ENCODE results near the gene STOML1.

Gene STOML1

GRCh38 chr15:74007820-74008371 is 15.8 kb upstream of the STOML1 start:
- Histone ChIP-seq H3K36me3 (ENCODE audit: control insufficient read depth, insufficient read depth, low read length) (peaks cover 3% of the 10 kb centered on the region), H3K9ac (ENCODE audit: low read length) (no peak overlapping the region), H3K4me3 (ENCODE audit: low read length) (peak overlapping the region; percentile 14), H3K27ac (ENCODE audit: low read depth, low read length) (peak overlapping the region; percentile 85), H3K27me3 (ENCODE audit: control insufficient read depth, insufficient read depth, low read length) (no peaks in the 10 kb centered on the region), H3K4me1 (ENCODE audit: control insufficient read depth, insufficient read depth, low read length) (peaks cover 38% of the 10 kb centered on the region)

DNA sequence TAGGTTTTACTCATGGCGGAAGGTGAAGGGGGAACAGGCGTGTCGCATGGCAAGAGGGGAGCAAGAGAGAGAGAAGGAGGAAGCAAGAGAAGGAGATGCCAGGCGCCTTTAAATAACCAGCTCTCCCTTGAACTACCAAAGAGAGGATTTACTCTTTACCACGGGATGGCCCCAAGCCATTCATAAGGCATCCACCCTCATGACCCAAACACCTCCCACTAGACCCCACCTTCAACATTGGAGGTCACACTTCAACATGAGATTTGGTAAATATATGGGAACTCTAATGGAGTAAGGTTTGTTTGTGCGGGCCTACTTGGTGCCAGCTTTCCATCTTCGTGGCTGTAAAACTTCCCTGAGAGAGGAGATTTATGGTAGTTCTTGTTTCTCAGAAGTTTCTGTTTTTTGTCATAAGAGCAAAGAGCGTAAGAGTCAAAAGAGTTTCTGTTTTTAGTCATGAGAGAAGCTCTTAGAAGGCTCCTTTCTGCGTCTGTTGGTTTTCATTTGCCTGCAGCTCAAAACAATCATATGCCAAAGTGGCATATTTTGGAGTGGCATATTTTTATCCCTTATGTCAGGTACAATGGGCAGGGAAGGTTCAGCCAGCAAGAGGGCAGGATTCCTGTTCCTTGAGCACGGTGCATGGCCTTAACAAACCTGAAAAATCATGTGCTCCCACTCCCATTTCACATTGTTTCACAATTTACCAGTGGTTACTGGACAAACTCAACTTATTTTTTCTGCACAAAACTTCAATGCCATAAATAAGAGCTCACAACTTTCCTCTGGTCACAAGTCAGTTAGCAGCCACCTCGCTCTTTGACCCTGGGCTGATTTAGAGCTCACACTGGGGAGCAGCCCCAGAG is 14.9 kb upstream of the STOML1 start:
- no peaks in the 10 kb centered on the region for H3K27me3 ChIP-seq (ENCODE audit: control insufficient read depth, insufficient read depth, low read length)
- peaks cover 3% of the 10 kb centered on the region for H3K36me3 ChIP-seq (ENCODE audit: control insufficient read depth, insufficient read depth, low read length)
- no peak overlapping the region for H3K9ac ChIP-seq (ENCODE audit: low read length)
- H3K4me1 ChIP-seq (ENCODE audit: control insufficient read depth, insufficient read depth, low read length): peaks cover 38% of the 10 kb centered on the region
- peak overlapping the region; percentile 85 for H3K27ac ChIP-seq (ENCODE audit: low read depth, low read length)
- peak overlapping the region; percentile 1 for H3K4me3 ChIP-seq (ENCODE audit: low read length)

- H3K4me3 ChIP-seq (ENCODE audit: low read length): no peak overlapping the region
- H3K36me3 ChIP-seq (ENCODE audit: control insufficient read depth, insufficient read depth, low read length): peaks cover 6% of the 10 kb centered on the region
- H3K27me3 ChIP-seq (ENCODE audit: control insufficient read depth, insufficient read depth, low read length): no peaks in the 10 kb centered on the region
- no peak overlapping the region for H3K9ac ChIP-seq (ENCODE audit: low read length)
- H3K4me1 ChIP-seq (ENCODE audit: control insufficient read depth, insufficient read depth, low read length): peaks cover 15% of the 10 kb centered on the region
- no peak overlapping the region for H3K27ac ChIP-seq (ENCODE audit: low read depth, low read length)
These were observed 5.9 kb upstream of the STOML1 start for GRCh38 chr15:73997986-73998385.

- Histone ChIP-seq H3K4me1 (ENCODE audit: control insufficient read depth, insufficient read depth, low read length) (peaks cover 18% of the 10 kb centered on the region), H3K36me3 (ENCODE audit: control insufficient read depth, insufficient read depth, low read length) (peaks cover 6% of the 10 kb centered on the region), H3K4me3 (ENCODE audit: low read length) (peak overlapping the region; percentile 47), H3K27ac (ENCODE audit: low read depth, low read length) (peak overlapping the region; percentile 15), H3K27me3 (ENCODE audit: control insufficient read depth, insufficient read depth, low read length) (no peaks in the 10 kb centered on the region), H3K9ac (ENCODE audit: low read length) (no peak overlapping the region)
These were observed 4.8 kb upstream of the STOML1 start for GRCh38 chr15:73996939-73997338.

DNA sequence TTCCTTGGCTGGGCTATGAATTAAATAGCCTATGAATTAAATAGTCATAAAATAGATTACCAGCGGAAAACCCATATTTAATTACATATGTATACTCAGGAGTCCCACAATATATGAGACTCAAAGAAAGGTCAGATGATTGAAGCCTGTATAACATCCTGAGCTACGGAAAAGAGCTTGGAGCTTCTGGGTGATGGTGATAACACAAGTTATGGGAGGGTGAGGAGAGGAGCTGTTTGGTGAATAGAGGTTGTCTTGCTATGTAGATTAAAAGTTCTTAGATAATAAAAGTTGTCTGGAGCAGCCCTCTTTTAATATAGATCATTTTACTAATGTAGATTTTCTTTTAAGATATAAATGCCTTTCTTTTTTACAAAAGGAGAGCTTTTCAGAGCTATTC is 4.2 kb upstream of the STOML1 start:
- Histone ChIP-seq H3K9ac (ENCODE audit: low read length) (no peak overlapping the region), H3K4me3 (ENCODE audit: low read length) (peak overlapping the region; percentile 99), H3K36me3 (ENCODE audit: control insufficient read depth, insufficient read depth, low read length) (peaks cover 6% of the 10 kb centered on the region), H3K4me1 (ENCODE audit: control insufficient read depth, insufficient read depth, low read length) (peaks cover 22% of the 10 kb centered on the region), H3K27ac (ENCODE audit: low read depth, low read length) (peak overlapping the region; percentile 15), H3K27me3 (ENCODE audit: control insufficient read depth, insufficient read depth, low read length) (no peaks in the 10 kb centered on the region)

DNA sequence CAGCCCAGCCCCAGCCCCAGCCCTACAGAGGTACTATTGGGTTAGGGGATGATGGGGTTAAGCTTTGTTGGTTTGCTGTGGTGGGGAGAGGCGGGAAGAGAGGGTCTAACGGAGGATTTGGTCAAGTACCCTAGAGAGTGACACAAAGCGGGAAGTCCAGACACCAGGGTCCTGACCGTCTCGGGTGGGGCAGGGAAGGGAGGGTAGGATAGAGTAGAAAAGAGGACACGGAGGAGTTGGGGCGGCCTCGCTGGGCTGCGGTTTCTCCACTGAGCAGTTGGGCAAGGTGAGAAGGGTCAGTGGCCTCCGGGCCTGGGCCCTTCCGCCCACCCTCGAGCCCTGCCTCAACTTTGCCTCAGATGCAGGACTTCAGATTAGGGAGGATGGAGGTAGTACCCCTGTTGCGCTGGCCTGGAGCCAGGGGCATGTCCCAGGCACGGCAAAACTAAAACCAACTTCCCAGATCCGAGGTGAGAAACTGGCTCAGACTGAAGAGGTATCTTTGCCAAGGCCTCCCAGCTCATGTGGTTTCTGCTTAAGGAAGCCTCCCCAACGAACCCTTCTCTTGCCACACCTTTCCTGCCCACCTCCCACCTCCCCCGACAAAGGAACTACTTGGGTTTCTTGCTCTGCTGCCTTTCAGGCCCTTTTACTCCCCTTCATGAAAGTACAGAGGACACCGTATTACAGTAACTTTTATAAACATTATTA is 3.0 kb upstream of the STOML1 start:
- Histone ChIP-seq H3K9ac (ENCODE audit: low read length) (peak overlapping the region; percentile 92), H3K4me1 (ENCODE audit: control insufficient read depth, insufficient read depth, low read length) (peaks cover 26% of the 10 kb centered on the region), H3K27me3 (ENCODE audit: control insufficient read depth, insufficient read depth, low read length) (no peaks in the 10 kb centered on the region), H3K27ac (ENCODE audit: low read depth, low read length) (peak overlapping the region; percentile 96), H3K4me3 (ENCODE audit: low read length) (peak overlapping the region; percentile 99), H3K36me3 (ENCODE audit: control insufficient read depth, insufficient read depth, low read length) (peaks cover 6% of the 10 kb centered on the region)

- H3K9ac ChIP-seq (ENCODE audit: low read length): peak within 1 kb of the TSS; percentile 92
- H3K36me3 ChIP-seq (ENCODE audit: control insufficient read depth, insufficient read depth, low read length): peaks cover 6% of the 10 kb centered on the region
- peak within 1 kb of the TSS; percentile 96 for H3K27ac ChIP-seq (ENCODE audit: low read depth, low read length)
- peak within 1 kb of the TSS; percentile 99 for H3K4me3 ChIP-seq (ENCODE audit: low read length)
- no peaks in the 10 kb centered on the region for H3K27me3 ChIP-seq (ENCODE audit: control insufficient read depth, insufficient read depth, low read length)
- H3K4me1 ChIP-seq (ENCODE audit: control insufficient read depth, insufficient read depth, low read length): peaks cover 26% of the 10 kb centered on the region
These were observed 2.4 kb upstream of the STOML1 start, which contains the start of gene PML for GRCh38 chr15:73994413-73994883. Gene PML (plus strand): TSS chr15:73994716. CDS start chr15:73994813, 97 bp downstream.

DNA sequence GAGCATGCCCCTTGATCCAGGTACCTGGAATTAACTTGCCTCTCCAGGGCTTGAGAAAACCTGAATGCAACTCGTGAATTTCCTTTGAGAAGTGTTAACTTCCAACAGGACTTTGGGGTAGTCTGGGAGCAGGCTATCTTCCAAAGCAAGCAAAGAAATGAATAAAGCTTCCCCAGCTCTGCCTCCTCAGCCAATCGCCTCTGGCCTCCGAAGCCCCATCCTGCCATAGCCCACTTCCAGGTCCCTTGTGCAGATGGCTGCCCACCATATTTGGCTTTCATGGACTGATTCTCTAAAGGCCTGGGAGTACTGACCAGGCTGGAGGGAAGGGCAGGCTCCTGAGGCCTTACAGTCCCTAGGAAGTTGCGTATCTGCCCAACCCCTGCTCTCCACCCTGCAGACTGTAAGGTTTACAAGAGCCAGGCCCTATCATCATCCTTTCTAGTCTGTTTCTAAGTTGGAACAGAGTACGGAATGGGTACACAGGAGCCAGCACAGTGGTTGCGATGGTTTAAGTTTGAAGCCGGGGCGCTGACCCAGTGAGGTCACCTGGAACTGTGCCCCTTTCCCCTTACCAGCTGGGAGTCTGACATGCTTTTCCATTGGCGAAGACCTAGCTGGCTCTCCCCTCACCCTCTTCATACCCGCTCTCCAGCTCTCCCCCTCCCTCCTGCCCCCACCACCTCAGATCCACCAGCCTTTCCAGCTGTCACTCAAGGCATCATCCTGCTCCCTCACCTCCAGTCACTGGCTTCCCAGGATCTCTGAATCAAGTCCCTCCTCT is 1.3 kb upstream of the STOML1 start:
- H3K4me3 ChIP-seq (ENCODE audit: low read length): peak overlapping the region; percentile 99
- peak overlapping the region; percentile 84 for H3K27ac ChIP-seq (ENCODE audit: low read depth, low read length)
- peak overlapping the region; percentile 66 for H3K9ac ChIP-seq (ENCODE audit: low read length)
- H3K36me3 ChIP-seq (ENCODE audit: control insufficient read depth, insufficient read depth, low read length): peaks cover 10% of the 10 kb centered on the region
- H3K27me3 ChIP-seq (ENCODE audit: control insufficient read depth, insufficient read depth, low read length): no peaks in the 10 kb centered on the region
- peaks cover 26% of the 10 kb centered on the region for H3K4me1 ChIP-seq (ENCODE audit: control insufficient read depth, insufficient read depth, low read length)

DNA sequence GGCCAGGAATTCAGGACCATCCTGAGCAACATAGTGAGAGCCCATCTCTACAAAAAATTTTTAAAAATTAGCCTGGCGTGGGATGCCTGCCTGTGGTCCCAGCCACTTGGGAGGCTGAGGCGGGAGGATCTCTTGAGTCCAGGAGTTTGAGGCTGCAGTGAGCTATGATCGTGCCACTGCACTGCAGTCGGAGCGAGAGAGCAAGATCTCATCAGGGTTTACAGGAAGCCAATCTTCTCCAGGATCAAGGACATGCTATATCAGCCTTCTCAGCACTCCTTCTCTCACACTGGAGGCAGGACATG is 451 bp upstream of the STOML1 start:
- Histone ChIP-seq H3K36me3 (ENCODE audit: control insufficient read depth, insufficient read depth, low read length) (peaks cover 11% of the 10 kb centered on the region), H3K27ac (ENCODE audit: low read depth, low read length) (peak overlapping the region; percentile 86), H3K4me1 (ENCODE audit: control insufficient read depth, insufficient read depth, low read length) (peaks cover 26% of the 10 kb centered on the region), H3K4me3 (ENCODE audit: low read length) (peak overlapping the region; percentile 63), H3K27me3 (ENCODE audit: control insufficient read depth, insufficient read depth, low read length) (no peaks in the 10 kb centered on the region), H3K9ac (ENCODE audit: low read length) (no peak overlapping the region)

DNA sequence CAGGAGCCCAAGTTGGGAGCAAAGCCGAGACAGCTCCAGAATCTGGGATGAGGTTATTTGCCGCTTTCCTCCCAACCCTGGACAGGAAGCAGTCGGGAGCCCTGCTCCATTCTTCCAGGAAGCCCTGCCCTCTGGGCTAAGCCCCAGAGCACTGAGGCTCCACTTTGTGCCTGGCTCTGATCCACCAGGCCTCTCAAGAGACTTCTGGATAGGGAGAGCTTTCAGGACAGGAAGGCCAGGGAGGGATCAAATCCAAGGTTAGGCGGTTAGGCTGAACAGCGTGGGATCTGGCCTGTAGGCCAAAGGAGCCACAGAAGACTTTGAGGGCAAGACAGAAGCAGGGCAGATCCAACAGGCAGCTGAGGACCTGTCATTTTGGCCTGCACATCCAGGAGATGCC is 835 bp downstream of the STOML1 start:
- Histone ChIP-seq H3K9ac (ENCODE audit: low read length) (peak overlapping the region; percentile 2), H3K4me3 (ENCODE audit: low read length) (peak overlapping the region; percentile 77), H3K36me3 (ENCODE audit: control insufficient read depth, insufficient read depth, low read length) (peaks cover 11% of the 10 kb centered on the region), H3K27me3 (ENCODE audit: control insufficient read depth, insufficient read depth, low read length) (no peaks in the 10 kb centered on the region), H3K4me1 (ENCODE audit: control insufficient read depth, insufficient read depth, low read length) (peaks cover 21% of the 10 kb centered on the region), H3K27ac (ENCODE audit: low read depth, low read length) (peak overlapping the region; percentile 86)

DNA sequence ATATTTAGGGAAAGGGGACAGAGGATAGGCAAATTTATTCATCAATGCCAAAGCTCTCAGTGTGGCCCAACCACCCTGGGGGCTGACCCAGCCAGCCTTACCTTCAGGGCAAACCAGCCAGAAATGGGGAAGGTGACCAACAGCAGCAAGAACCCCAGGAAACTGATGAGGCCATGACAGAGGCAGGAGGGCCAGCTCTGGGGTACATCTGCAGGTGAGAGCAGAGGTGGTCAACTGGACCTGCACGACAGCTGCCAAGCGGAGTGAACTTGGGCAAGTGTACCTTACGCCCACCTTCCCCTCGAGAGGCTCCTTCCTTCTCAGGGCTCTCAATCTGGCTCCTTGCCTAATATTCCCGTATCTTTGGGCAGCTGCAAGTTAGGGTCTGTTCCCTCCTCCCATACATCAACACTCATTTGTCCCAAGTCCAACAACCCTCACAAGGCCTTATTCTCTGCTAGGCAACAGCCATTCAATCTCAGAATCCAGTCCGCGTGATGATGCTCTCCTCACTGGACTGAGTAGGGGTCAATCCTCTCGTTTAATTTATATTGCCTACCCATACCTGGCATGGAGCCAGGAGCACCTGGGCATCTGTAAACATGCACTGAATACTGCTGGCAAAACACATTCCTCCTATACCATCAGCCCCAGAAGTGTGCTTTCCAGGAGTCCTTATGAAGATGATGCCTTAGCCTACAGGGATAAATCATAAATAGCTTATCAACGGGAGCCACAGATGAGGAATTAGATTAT is 1.7 kb downstream of the STOML1 start:
- H3K36me3 ChIP-seq (ENCODE audit: control insufficient read depth, insufficient read depth, low read length): peaks cover 11% of the 10 kb centered on the region
- H3K27me3 ChIP-seq (ENCODE audit: control insufficient read depth, insufficient read depth, low read length): no peaks in the 10 kb centered on the region
- no peak overlapping the region for H3K9ac ChIP-seq (ENCODE audit: low read length)
- peaks cover 20% of the 10 kb centered on the region for H3K4me1 ChIP-seq (ENCODE audit: control insufficient read depth, insufficient read depth, low read length)
- peak overlapping the region; percentile 86 for H3K27ac ChIP-seq (ENCODE audit: low read depth, low read length)
- H3K4me3 ChIP-seq (ENCODE audit: low read length): no peak overlapping the region

Measured in rectal smooth muscle tissue (tissue), 1 donor.